NT2/D1 (cell line): ENCODE measurements around the gene LDLRAD4.

ENCODE experiments used
- SUZ12 ChIP-seq: IDR thresholded peaks from 2 replicates; pipeline ENCODE4 v1.6.1; 2011; ENCODE audit not compliant: insufficient read length, insufficient read depth; ENCODE audit errors: extremely low read depth
- YY1 ChIP-seq: IDR thresholded peaks from 2 replicates; pipeline ENCODE4 v1.6.1; 2011; ENCODE audit not compliant: insufficient read length, insufficient read depth
- ZNF274 ChIP-seq: IDR thresholded peaks from 2 replicates; pipeline ENCODE4 v1.6.1; 2011; ENCODE audit warnings: mild to moderate bottlenecking, low read depth, low read length

DNA sequence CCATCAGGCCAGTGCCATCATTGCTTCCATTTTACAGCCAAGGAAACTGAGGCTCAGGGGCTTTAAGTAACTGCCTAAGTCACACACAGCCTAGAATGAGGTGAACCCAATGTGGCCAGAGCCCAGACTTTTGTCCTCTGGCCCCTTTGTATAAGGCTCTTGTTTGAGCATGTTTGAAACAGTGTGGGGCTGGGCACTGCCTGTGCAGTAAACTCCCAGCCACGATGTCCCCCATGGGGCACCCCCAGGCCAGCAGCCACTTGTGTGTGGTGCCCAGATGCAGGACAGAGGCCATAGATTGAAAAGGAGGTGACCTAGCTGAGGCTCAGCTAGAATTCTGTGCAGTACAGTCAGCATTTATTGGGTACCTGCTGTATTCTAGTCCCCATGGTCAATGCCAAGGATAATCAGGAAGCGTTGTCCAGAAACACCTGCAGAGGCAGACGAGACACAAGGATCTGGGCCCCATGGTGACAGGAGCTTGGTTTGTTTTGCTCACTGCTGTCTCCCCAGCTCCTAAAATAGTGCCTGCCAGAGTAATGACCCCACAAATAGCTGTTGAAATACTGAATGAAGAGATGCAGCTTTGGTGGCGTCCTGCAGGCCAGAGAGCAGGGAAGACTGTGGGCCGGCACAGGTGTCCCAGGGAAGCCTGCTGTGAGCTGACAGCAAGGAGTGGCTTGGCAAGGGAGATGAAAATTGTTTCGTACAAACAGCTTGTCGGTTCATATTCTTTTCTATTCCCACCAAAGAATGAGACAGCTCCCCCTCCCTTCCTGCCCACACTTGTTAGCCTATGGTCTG is 160.7 kb downstream of the LDLRAD4 start:
- TF ChIP-seq YY1 (no peak), SUZ12 (no peak), ZNF274 (no peak)
